ENCODE measurements around the gene COL10A1. TPM values are rescaled to one million over a fixed set of nuclear protein-coding genes. Genes with fewer than 3 reads are reported as not detected.
A peak's percentile ranks its signal among the peaks of the same experiment; 100 is the strongest.

COL10A1 gene
- total RNA-seq, 2 donors from 2014 or later: not detected

DNA sequence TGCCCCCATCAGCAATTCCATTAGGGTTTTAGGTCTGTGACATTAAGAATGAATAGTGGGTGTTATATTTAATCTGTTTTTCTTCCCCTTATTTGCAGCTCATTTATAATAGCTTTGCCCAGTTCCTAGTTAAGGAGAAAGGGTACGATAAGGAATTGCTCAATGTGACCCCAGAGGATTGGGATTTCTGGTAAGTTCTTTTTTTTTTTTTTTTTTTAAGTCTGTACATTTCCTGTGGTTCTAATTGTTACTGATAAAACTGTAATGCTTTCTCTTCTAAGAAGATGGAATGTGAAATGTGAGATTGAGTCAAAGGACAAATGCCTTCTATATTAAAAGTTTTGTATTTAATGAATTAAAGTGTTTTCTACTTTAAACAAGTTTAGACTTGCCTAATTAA lies 19.8 kb downstream of the COL10A1 start:
- DNase-seq: no peak
- TF ChIP-seq, protein P1, sequence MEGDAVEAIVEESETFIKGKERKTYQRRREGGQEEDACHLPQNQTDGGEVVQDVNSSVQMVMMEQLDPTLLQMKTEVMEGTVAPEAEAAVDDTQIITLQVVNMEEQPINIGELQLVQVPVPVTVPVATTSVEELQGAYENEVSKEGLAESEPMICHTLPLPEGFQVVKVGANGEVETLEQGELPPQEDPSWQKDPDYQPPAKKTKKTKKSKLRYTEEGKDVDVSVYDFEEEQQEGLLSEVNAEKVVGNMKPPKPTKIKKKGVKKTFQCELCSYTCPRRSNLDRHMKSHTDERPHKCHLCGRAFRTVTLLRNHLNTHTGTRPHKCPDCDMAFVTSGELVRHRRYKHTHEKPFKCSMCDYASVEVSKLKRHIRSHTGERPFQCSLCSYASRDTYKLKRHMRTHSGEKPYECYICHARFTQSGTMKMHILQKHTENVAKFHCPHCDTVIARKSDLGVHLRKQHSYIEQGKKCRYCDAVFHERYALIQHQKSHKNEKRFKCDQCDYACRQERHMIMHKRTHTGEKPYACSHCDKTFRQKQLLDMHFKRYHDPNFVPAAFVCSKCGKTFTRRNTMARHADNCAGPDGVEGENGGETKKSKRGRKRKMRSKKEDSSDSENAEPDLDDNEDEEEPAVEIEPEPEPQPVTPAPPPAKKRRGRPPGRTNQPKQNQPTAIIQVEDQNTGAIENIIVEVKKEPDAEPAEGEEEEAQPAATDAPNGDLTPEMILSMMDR (conservative IDR thresholded peaks at IDR 0.05): no peak
- H3K4me1 Mint-ChIP-seq: peaks cover 77% of the 10 kb centered on the region
- WGBS, 2 experiments (ENCODE audit: insufficient coverage in 1 of 2, insufficient read length in 1 of 2): 59 to 60% methylated on average over 1 of the region's 1 CpG
- Histone ChIP-seq H3K27me3 (ENCODE audit: control insufficient read depth, insufficient read depth, low read length, poor library complexity, severe bottlenecking) (no peaks in the 10 kb centered on the region), H3K27ac (ENCODE audit: low read depth, low read length) (no peak overlapping the region), H3K4me1 (ENCODE audit: control insufficient read depth, insufficient read depth, low read length) (peaks cover 37% of the 10 kb centered on the region), H3K4me3 (ENCODE audit: low read length) (peak overlapping the region; percentile 57), H3K9ac (ENCODE audit: extremely low read depth, low read length, poor library complexity, severe bottlenecking) (peak overlapping the region; percentile 35), H3K9me3 (ENCODE audit: control insufficient read depth, low read length) (no peaks in the 10 kb centered on the region), H3K36me3 (ENCODE audit: control insufficient read depth, insufficient read depth, low read length) (peaks cover 37% of the 10 kb centered on the region)
- H3K36me3 Mint-ChIP-seq (ENCODE audit: low read depth): peaks cover 36% of the 10 kb centered on the region
- peak overlapping the region; percentile 41 for H3K4me3 Mint-ChIP-seq
- no peaks in the 10 kb centered on the region for H3K27me3 Mint-ChIP-seq (ENCODE audit: insufficient read depth)
- H3K27ac Mint-ChIP-seq: peak overlapping the region; percentile 98
- H3K9me3 Mint-ChIP-seq: no peaks in the 10 kb centered on the region

- no peaks in the 10 kb centered on the region for H3K27me3 ChIP-seq (ENCODE audit: control insufficient read depth, insufficient read depth, low read length, poor library complexity, severe bottlenecking)
- peak overlapping the region; percentile 98 for H3K27ac Mint-ChIP-seq
- 92% methylated on average over 3 of the region's 3 CpGs; no CpG with 5 or more reads in 1 of the 2 experiments for WGBS, 2 experiments (ENCODE audit: insufficient coverage in 1 of 2, insufficient read length in 1 of 2)
Measured at GRCh38 chr6:116105247-116105646, 20.7 kb downstream of the COL10A1 start.

DNA sequence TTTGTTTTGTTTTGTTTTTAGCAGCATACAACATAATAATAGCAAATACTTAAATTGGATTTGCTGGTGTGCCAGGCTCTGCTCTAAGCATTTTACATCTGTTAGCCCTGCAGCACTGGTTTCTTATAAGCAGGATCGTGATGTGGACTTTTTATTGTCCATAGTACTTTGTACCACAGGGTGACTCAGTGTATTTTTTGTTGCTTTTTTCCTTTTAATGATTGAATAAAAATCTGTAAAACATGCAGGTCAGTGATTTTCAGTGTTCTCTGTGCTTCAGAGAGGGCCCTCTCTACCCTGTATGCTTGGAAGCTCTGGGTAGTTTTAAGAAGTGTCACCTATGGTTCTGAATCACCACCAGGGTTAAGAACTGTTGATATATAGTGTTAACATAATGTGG lies 21.3 kb downstream of the COL10A1 start:
- Mint-ChIP-seq H3K4me1 (peaks cover 70% of the 10 kb centered on the region), H3K27ac (peak overlapping the region; percentile 98), H3K36me3 (ENCODE audit: low read depth) (peaks cover 27% of the 10 kb centered on the region), H3K4me3 (peak overlapping the region; percentile 8), H3K9me3 (no peaks in the 10 kb centered on the region), H3K27me3 (ENCODE audit: insufficient read depth) (no peaks in the 10 kb centered on the region)
- peaks cover 33% of the 10 kb centered on the region for H3K4me1 ChIP-seq (ENCODE audit: control insufficient read depth, insufficient read depth, low read length)
- no peak for DNase-seq
- WGBS, 2 experiments (ENCODE audit: insufficient coverage in 1 of 2, insufficient read length in 1 of 2): 79 to 100% methylated on average over 1 of the region's 1 CpG
- no peaks in the 10 kb centered on the region for H3K27me3 ChIP-seq (ENCODE audit: control insufficient read depth, insufficient read depth, low read length, poor library complexity, severe bottlenecking)
- TF ChIP-seq, protein P1 (conservative IDR thresholded peaks at IDR 0.05): no peak
- H3K4me3 ChIP-seq (ENCODE audit: low read length): peak overlapping the region; percentile 34
- no peak overlapping the region for H3K9ac ChIP-seq (ENCODE audit: extremely low read depth, low read length, poor library complexity, severe bottlenecking)
- H3K9me3 ChIP-seq (ENCODE audit: control insufficient read depth, low read length): no peaks in the 10 kb centered on the region
- H3K27ac ChIP-seq (ENCODE audit: low read depth, low read length): no peak overlapping the region
- H3K36me3 ChIP-seq (ENCODE audit: control insufficient read depth, insufficient read depth, low read length): peaks cover 31% of the 10 kb centered on the region

More at GRCh38 chr6:116105247-116105646, 20.7 kb downstream of the COL10A1 start:
- TF ChIP-seq, protein P1 (conservative IDR thresholded peaks at IDR 0.05): no peak
- Mint-ChIP-seq H3K4me1 (peaks cover 68% of the 10 kb centered on the region), H3K9me3 (no peaks in the 10 kb centered on the region), H3K36me3 (ENCODE audit: low read depth) (peaks cover 29% of the 10 kb centered on the region), H3K4me3 (no peak overlapping the region), H3K27me3 (ENCODE audit: insufficient read depth) (no peaks in the 10 kb centered on the region)
- H3K9ac ChIP-seq (ENCODE audit: extremely low read depth, low read length, poor library complexity, severe bottlenecking): no peak overlapping the region
- DNase-seq: no peak
- H3K27ac ChIP-seq (ENCODE audit: low read depth, low read length): no peak overlapping the region
- peak overlapping the region; percentile 34 for H3K4me3 ChIP-seq (ENCODE audit: low read length)
- H3K36me3 ChIP-seq (ENCODE audit: control insufficient read depth, insufficient read depth, low read length): peaks cover 33% of the 10 kb centered on the region
- peaks cover 33% of the 10 kb centered on the region for H3K4me1 ChIP-seq (ENCODE audit: control insufficient read depth, insufficient read depth, low read length)
- H3K9me3 ChIP-seq (ENCODE audit: control insufficient read depth, low read length): no peaks in the 10 kb centered on the region

Data from endodermal cell (in vitro differentiated cells).